Stimulated activated naive CD4-positive, alpha-beta T cell treated with Interleukin-2 at 50 U/mL for 16 hours (primary cell): ENCODE measurements around the gene MALRD1.

Source experiments
- DNase-seq: peaks from one replicate; lab custom pipeline; 2025; lab: John Stamatoyannopoulos, UW

Gene MALRD1

DNA sequence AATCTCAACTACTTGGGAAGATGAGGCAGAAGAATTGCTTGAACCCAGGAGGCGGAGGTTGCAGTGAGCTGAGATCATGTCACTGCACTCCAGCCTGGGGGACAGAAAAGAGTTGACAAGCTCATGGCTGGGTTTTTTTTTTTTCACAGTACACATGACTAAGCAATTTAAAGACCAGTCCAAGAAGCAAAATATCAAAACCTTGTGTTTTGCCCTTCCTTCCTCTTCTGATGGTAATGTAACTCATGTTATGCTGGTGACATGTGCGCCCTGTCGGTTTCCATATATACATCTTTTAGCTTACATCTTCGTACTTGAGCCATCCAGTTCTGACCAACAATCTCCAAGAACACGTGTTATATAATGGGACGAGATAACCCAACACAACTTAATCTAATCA lies 530.0 kb downstream of the MALRD1 start:
- no peak for DNase-seq

DNA sequence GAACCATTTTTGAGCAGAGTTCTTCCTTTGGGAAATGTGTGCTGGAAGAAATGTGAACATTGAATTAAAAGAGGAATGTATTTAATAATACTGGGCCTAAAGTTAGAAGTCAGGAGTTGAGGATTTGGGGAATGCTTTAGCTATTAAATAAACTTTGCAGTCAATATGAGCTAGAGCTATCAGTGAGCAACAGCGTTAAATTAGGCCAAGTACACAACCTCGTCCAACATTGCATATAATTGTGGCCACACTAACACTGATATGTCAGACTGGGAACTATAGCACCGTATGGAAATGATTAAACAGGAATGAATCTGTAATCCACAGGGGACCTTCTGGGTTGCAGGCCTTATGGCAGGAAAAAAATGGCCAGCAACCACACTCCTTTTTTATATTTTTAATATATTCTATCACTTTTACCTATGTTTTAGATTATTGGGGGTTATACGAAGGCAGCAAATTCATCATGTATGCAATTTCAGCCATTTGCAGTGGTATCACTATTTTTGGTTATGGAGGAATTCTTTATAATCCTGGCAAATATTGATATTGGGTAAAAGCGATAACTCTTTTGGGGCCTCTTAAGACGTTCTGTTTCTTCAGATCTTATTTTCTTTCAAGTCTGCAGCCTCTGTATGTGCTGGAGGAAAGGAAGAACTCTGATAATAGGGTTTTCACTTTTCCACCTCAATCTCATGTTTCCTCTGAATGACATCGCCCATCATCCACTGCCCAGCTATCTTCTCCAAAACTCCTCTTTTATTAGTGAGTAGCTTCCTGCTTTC lies 531.4 kb downstream of the MALRD1 start:
- no peak for DNase-seq

GRCh38 chr10:19580691-19581090 lies 532.1 kb downstream of the MALRD1 start:
- DNase-seq: no peak

DNA sequence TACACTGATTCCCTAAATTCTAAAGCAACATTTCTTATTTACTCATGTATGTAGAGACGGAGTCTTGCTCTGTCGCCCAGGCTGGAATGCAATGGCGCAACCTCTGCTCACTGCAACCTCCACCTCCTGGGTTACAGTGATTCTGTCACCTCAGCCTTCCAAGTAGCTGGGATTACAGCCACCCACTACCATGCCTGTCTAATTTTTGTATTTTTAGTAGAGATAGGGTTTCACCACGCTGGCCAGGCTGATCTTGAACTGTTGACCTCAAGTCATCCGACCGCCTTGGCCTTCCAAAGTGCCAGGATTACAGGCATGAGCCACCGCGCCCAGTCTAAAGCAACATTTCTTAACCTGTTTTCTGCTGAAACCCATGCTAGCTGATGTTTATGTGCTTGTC lies 540.0 kb downstream of the MALRD1 start:
- no peak for DNase-seq

DNA sequence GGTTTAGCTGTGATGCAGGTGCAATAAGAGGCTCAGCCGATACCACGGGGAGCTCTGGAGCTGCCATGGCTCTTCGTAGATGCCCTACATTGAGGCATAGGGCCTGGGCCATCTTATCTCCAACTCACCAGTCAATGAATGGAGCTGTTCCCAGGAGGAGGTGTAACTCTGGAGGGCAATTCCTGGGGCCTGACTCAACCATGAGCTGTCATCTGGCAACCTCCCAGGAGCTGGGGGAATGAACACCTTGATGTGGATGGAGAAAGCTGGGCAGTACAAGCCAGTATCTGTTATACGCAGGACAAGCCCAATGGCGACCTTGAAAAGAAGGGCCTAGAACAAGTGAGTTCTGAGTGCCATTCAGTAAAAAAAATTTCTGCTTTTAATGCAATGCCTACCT lies 543.7 kb downstream of the MALRD1 start:
- no peak for DNase-seq

DNA sequence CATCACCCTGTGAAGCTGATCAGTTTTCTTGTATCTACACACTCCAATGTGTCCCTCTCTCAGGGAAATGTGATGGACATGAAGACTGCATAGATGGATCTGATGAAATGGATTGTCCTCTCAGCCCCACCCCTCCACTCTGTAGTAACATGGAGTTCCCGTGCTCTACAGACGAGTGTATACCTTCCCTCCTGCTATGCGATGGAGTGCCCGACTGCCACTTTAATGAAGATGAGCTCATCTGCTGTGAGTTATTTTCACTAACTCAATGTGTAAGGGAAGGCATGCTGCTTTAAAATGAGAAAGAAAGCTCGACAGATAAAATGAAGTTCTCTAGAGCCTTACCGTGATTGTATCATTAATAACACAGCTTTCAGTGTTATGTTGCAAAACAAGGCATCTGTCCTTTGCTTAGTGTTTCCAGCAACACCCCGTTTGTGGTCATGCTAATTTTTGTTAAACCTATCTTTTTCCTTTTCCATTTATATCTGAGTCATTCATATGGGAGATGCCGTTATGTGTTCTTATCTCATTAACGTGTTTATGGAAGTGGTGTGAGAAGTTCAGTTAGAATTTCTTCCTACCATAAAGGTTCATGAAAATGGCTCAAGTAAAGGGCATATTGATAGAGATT lies 546.7 kb downstream of the MALRD1 start:
- DNase-seq: no peak

DNA sequence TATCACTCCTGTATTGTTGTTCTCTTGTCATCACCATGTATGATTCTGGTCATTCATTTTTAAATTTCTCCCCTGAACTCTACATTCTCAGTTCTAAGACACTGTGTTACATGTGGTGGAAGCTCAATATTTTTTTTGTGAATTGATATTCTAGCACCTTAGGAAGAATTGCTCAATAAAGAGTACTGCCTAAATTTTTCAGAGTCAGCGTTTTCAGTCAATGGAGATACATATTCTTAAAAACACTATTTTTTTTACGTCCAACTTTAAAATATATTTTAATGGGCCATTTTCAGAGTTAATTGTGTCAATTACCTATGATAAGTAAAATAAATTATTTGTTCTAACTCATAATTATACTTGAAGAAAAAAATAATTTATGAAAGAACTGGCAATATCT lies 557.2 kb downstream of the MALRD1 start:
- DNase-seq: no peak

DNA sequence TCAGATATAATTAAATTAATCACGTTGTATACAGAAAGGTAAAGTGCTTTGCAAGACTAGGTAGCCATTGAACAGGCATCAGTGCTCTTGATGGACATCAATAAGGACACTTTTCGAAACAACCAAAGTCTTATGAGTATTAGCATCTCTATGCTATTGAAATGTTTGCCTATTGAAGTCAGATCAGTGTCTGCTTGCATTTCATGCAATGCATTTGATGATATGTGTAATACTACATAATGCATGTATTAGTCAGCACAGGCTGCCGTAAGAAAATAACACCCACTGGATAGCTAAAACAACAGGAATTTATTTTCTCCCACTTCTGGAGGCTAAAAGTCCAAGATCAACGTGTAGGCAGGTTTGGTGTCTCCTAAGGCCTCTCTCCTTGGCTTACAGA lies 558.4 kb downstream of the MALRD1 start:
- DNase-seq: no peak

- no peak for DNase-seq
Measured at GRCh38 chr10:19611775-19612174, 563.2 kb downstream of the MALRD1 start.

DNA sequence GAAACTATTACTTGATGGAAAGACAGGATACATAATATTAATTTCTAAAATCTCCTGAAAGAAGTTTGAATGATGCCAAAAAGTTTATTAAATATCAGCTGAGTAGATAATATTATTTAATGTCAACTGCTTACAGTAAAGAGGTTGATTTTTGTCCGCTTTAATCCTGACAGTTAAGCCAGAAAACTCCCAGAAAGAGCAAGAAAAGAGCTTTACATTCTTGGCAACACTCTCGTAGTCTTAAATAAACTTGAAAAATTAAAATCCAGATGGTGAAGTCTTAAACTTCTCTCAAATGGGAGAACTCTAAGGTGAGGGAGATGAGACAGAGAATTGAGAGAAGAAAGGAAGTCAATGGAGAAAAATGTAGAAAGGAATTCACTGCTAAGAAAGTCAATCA lies 568.4 kb downstream of the MALRD1 start:
- no peak for DNase-seq

- no peak for DNase-seq
Measured at GRCh38 chr10:19620811-19621210, 572.2 kb downstream of the MALRD1 start.

- DNase-seq: no peak
Measured at GRCh38 chr10:19623321-19623720, 574.7 kb downstream of the MALRD1 start.

- DNase-seq: no peak
Measured at GRCh38 chr10:19626156-19626555, 577.6 kb downstream of the MALRD1 start.

DNA sequence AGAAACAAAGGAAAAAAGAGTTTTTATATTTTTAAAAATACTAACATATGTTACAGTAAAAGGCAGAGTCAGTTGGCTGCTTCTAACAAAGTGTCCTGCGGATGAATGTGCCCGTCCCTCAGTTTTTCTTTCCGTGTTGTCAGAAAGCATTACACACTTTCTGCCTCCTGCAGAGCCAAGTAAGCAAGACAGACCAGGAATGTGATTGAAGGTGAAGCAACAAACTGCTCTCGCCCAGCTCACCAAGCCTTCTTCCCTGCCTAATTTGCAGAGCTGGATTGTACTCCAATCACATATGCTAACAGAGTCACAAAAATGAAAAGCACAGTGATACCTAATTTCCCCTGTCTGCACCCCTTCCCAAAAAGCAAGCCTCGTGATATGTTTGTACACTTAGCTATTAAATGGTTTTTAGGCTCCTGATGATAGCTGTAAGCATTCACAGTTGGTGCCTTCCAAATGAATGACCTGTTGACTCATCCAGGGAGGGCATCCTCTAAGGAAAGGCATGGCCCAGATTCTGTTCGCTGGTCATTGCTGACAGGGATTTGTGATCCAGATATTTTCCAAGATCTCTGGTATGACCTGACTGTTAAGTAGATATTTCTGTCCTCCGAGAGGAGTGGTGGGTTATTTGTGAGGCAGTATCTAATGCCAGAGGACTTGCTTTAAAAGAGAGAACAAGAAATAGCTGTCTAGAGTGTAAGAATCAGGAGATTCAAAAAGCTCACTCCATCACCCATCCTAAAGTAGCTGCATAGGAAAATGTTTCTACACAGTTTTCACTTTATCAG lies 580.4 kb downstream of the MALRD1 start:
- DNase-seq: no peak

GRCh38 chr10:19629567-19629966 lies 581.0 kb downstream of the MALRD1 start:
- DNase-seq: no peak

DNA sequence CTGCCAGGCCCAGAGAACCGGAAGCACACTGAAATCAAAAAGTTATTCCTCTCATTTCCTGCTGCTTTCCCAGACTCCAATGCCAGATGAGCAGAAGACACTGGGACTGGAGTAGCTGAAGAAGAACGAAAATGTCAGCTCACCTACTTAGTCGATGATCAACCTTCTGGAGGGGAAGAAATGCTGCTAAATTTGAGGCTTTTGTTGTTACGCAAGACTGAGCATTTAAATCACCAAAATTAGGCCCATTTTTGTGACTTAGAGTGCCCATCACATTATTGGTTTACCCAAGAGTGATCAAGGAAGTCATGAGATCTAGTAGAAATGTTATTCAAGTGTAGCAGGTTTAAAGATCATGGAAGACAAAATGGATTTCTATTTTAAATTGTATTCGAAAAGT lies 585.6 kb downstream of the MALRD1 start:
- DNase-seq: no peak

DNA sequence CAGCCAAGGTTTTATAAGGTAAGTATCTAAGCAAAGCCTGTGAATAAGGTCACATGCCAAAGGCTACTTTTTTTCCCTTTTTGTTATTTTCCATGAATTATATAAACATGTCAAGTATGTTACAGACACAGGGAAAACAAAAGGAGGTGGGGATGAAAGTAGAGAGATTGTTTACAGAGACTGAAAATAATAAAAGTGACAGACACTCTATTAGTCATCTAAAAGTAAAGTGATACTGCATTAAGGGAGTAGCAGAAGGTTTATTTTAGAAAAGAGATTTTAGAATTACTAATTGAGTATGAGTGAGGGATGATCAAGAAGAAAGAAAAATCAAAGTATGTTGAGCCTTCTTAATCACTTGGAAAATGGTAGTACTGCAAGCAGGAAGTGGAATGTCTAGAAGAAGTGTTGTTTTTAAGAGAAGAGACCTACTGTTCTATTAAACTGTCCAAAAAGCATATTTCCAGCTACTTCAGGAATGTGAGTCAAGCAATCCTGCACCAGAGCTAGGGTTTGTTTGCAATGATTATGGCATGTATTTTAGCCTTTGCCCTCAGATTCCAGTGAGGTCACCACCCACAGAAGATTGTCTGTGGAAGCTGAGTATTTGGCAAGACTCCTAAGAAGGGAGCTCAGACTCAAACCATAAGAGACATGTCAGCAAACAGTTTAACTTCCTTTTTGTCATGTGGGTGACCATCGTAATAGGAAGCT lies 589.7 kb downstream of the MALRD1 start:
- DNase-seq: no peak

DNA sequence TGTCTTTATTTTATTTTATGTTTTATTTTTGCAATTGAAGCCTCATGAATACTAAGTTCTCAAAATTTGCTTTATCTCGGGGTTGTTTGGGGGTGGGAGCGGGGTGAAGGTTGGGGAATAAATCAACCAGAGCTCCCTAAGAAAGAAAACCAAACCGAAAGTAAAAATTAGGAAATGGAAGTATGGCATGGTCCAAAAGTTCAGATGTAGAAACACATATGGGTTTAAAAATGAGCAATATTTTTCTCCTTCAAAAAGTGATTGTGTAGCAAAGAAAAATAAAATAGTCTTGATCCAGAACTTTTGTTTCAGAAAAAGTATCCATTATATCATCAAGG lies 590.3 kb downstream of the MALRD1 start:
- no peak for DNase-seq

DNA sequence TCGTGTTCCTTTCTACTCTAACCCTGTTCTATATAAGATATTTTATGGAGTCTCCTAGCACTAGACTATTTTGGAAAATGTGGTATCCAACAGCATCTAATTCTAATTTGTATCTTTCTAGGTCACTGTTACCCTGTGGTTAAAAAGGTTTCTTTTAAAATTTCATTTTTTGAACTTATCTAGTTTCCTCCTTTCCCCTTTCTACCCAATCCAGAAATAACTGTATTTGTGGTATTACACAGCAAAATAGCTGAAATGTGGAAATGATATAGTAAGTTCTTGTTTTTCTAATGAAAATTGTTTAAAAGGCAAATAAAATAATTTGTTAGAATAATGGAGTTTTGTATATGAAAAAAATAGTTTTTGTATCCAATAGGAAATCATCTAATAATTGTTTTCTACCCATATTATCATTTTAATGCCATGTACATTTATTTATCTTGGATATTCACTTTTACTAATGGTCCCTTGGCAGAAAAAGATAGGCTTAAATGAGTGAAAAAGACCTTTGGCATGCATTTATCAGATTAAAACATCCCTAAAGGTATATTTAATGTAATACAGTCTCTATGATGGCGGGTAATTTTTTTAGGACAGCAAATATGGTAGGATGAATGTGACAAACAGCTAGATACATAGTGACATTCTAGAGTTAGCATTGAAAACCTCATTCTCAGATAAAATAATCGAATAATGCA lies 592.1 kb downstream of the MALRD1 start:
- no peak for DNase-seq

- no peak for DNase-seq
Measured at GRCh38 chr10:19651549-19651948, 602.9 kb downstream of the MALRD1 start.

DNA sequence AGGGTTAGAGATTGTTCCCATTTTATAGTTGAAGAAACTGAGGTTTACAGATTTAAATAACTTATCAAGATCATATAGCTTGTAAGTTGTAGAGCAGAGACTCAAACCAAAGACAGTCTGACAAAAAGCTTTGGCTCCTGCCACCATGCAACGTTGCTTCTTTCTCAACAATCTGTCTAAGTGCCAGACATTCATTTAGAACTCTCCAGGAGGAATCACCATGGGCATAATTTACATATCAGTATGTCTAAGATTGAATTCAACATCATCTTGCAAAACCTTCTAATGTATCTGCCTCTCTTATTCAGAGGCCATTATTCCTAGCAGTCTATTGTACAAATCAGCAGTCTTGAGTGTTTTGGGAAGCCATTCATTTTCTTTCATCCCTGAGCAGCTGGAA lies 604.1 kb downstream of the MALRD1 start:
- no peak for DNase-seq

DNA sequence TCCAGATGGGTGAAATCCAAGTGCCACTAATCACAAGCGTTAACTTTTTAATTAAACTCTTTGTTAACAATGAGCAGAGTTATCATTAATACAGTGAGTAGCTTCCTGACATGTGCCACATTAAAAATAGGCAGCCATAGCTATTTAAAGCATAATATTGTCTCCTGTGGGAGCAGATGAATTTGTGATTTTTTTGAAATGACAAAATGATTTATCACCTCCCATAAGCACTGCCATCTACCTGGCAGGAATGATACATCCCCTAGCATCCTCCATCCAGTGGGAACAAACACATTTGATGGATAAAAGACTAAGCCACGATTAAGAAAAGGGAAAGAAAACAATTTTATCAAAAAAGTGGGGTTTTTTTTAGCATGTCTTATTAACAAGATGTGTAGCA lies 605.3 kb downstream of the MALRD1 start:
- DNase-seq: no peak
